Loucy (cell line): Measurements from ENCODE around the gene PGF.

Experiments used
- CTCF ChIP-seq: fragments of 200-600 bp; sonication (generic); conservative IDR thresholded peaks from 2 replicates; pipeline ENCODE4 v1.5.1; 2014; ENCODE audit warnings: mild to moderate bottlenecking, antibody characterized with exemption, low read length
- EZH2phosphoT487 ChIP-seq: fragments of 200-600 bp; IDR thresholded peaks from 2 replicates; pipeline ENCODE4 v1.6.1; 2018; ENCODE audit warnings: antibody characterized with exemption, mild to moderate bottlenecking, moderate library complexity, borderline replicate concordance

- no peak for TF ChIP-seq CTCF
- TF ChIP-seq EZH2phosphoT487 = no peak
These were observed 62.7 kb downstream of the PGF start for GRCh38 chr14:74892745-74893144.
